Keratinocyte (primary cell): ENCODE data around the gene EPHA2.

Experiments
- CTCF ChIP-seq, 3 experiments: IDR thresholded peaks in 1 of 3; conservative IDR thresholded peaks in 1 of 3; optimal IDR thresholded peaks in 1 of 3; 2 replicates in 2 of 3; 3 replicates in 1 of 3; pipeline versions ENCODE3 to v1.5.1; 2011; ENCODE audit warnings: low read length in 3 of 3, mild to moderate bottlenecking in 3 of 3, moderate library complexity in 2 of 3, control low read depth in 1 of 3, inconsistent platforms in 1 of 3; ENCODE audit not compliant: insufficient read depth in 2 of 3; ENCODE audit errors: extremely low read depth in 1 of 3
- EZH2 ChIP-seq: IDR thresholded peaks from one replicate; pipeline ENCODE4 v1.6.1; 2012; ENCODE audit warnings: inconsistent platforms, mild to moderate bottlenecking, low read length, moderate library complexity

- TF ChIP-seq CTCF (optimal IDR thresholded peaks at IDR 0.05 in 1 of 3, IDR thresholded peaks at IDR 0.05 in 1 of 3, conservative IDR thresholded peaks at IDR 0.05 in 1 of 3; ENCODE audit: extremely low read depth in 1 of 3, insufficient read depth in 2 of 3, low read length in 3 of 3) (no peak), EZH2 (no peak)
Observed at GRCh38 chr1:16148329-16149092, 7.4 kb downstream of the EPHA2 start.
